ENCODE data around the gene AKNA.

GRCh38 chr9:114324492-114324891, 63.3 kb downstream of the AKNA start:
- TF ChIP-seq CTCF (IDR thresholded peaks at IDR 0.05; ENCODE audit: low read length): no peak
- no peak for TF ChIP-seq EZH2 (optimal IDR thresholded peaks at IDR 0.05; ENCODE audit: low read depth, low read length)
- no peak for TF ChIP-seq EZH2phosphoT487 (IDR thresholded peaks at IDR 0.05; ENCODE audit: low read length)
